ENCODE results near the gene LRRD1. TPM values are rescaled to one million over a fixed set of nuclear protein-coding genes. Genes with fewer than 3 reads are reported as not detected.

LRRD1 gene
- total RNA-seq, 1 experiment from 2014 or later = 0.17 TPM

Other genes with a start within 250 kb of the LRRD1 start
- 24.5 and 34.2 TPM in 2 replicates for gene AKAP9, start 238.3 kb downstream of the LRRD1 start, total RNA-seq (2014; rRNA removed; shearing (Covaris generic))
- 52.5 and 52.6 TPM in 2 replicates for gene CYP51A1, start 44.7 kb downstream of the LRRD1 start, total RNA-seq (2014; rRNA removed; shearing (Covaris generic))
- gene KRIT1, start 66.8 kb upstream of the LRRD1 start, total RNA-seq (2014; rRNA removed; shearing (Covaris generic)) = 18.8 and 26.8 TPM in 2 replicates
- gene ANKIB1, start 66.8 kb upstream of the LRRD1 start, total RNA-seq (2014; rRNA removed; shearing (Covaris generic)) = 21.3 and 30.8 TPM in 2 replicates